ENCODE measurements around the gene TAF9B.
"Not testable (repeated sequence)": the region's sequence is repeated elsewhere in the genome, so short reads cannot be mapped to it uniquely, and the experiment has no call there.

TAF9B gene

GRCh38 chrX:78111140-78111931, 28.1 kb downstream of the TAF9B start:
- no peak for DNase-seq

- DNase-seq: no peak
These were observed 30.0 kb downstream of the TAF9B start for GRCh38 chrX:78109458-78109857.

- DNase-seq: no peak
These were observed 32.8 kb downstream of the TAF9B start for GRCh38 chrX:78106651-78106986.

GRCh38 chrX:78105944-78106650, 33.4 kb downstream of the TAF9B start:
- no peak for DNase-seq

- DNase-seq: no peak
These were observed 34.8 kb downstream of the TAF9B start for GRCh38 chrX:78104447-78105176.

- peak; percentile 89 for DNase-seq
These were observed 35.6 kb downstream of the TAF9B start, which contains the start of gene PGK1 for GRCh38 chrX:78103623-78104446. Gene PGK1, plus strand, starts transcription at chrX:78104248. Its CDS starts 93 bp downstream, at chrX:78104341.

- DNase-seq: no peak
These were observed 36.3 kb downstream of the TAF9B start for GRCh38 chrX:78103001-78103622.

GRCh38 chrX:78102091-78102490, 37.4 kb downstream of the TAF9B start:
- DNase-seq: no peak

GRCh38 chrX:78098108-78098507, 41.3 kb downstream of the TAF9B start:
- no peak for DNase-seq

GRCh38 chrX:78092296-78092695, 47.2 kb downstream of the TAF9B start:
- no peak for DNase-seq

- not testable (repeated sequence) for DNase-seq
These were observed 58.0 kb downstream of the TAF9B start for GRCh38 chrX:78081413-78081812.
